HG03159 (cell line): ENCODE results near the gene CDH23.
"Not testable (repeated sequence)": the region's sequence is repeated elsewhere in the genome, so short reads cannot be mapped to it uniquely, and the experiment has no call there.

Experiments
- ATAC-seq: cut with Tn5 transposase; IDR thresholded peaks from one replicate; pipeline ENCODE4 v1.9.1; 2021; ENCODE audit warnings: mild to moderate bottlenecking, moderate library complexity; ENCODE audit not compliant: unreplicated experiment

The CDH23 gene

GRCh38 chr10:71597821-71598498 is 201.2 kb downstream of the CDH23 start:
- ATAC-seq: no peak

- no peak for ATAC-seq
These were observed 201.9 kb downstream of the CDH23 start for GRCh38 chr10:71598621-71599055.

- ATAC-seq: no peak
These were observed 202.8 kb downstream of the CDH23 start for GRCh38 chr10:71599518-71599917.

DNA sequence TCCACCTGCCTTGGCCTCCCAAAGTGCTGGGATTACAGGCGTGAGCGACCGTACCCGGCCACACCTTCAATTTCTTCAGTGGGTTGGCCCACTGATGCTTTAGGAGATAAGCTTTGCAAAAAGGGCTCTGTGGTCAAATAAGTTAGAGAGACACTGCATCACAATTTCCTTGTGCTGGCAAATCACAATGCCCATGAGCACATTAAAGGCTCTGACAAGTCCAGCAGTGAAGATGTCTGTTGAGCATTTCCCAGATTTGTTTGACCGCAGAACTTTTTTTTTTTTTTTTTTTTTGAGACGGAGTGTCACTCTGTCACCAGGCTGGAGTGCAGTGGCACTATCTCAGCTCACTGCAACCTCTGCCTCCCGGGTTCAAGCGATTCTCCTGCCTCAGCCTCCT is 203.5 kb downstream of the CDH23 start:
- not testable (repeated sequence) for ATAC-seq

GRCh38 chr10:71600849-71601248 is 204.1 kb downstream of the CDH23 start:
- no peak for ATAC-seq

GRCh38 chr10:71601273-71601672 is 204.6 kb downstream of the CDH23 start:
- no peak for ATAC-seq

- no peak for ATAC-seq
These were observed 206.4 kb downstream of the CDH23 start for GRCh38 chr10:71603150-71603549.

- ATAC-seq: no peak
These were observed 207.0 kb downstream of the CDH23 start for GRCh38 chr10:71603754-71604153.

DNA sequence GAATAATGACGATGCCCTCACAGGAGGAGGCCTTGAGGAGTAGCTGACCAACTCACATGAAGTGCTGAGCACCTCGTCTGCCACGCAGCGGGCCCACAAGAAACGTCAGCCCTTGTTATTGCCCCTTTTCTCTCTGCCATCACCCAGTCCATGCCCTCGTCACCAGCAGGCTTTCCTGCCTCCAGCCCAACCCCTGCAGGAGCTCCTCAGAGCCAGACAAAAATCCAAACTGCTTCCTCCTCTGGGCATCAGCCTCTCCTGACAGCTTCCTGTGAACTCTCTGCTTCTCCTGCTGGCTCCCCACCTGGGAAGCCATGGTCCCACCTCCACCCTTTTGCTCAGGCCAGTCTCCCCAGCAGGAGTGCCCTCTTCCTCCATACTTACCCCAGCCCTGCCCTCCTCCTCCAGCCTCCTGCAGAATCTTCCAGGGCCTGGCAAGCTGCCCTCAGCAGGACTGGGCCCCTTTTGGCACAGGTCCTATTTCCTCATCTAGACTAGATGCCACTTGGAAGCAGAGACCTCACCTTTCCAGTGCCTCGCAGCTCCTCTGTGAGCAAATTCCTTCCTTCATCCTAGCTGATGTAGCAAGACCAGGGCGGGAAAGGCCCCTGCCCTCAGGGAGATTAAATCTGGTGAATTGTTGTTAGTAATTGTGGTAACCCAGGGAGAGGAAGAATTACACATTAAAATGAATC is 207.8 kb downstream of the CDH23 start:
- ATAC-seq: no peak

GRCh38 chr10:71605263-71605962 is 208.7 kb downstream of the CDH23 start:
- no peak for ATAC-seq

- ATAC-seq: no peak
These were observed 209.7 kb downstream of the CDH23 start for GRCh38 chr10:71606257-71607081.

DNA sequence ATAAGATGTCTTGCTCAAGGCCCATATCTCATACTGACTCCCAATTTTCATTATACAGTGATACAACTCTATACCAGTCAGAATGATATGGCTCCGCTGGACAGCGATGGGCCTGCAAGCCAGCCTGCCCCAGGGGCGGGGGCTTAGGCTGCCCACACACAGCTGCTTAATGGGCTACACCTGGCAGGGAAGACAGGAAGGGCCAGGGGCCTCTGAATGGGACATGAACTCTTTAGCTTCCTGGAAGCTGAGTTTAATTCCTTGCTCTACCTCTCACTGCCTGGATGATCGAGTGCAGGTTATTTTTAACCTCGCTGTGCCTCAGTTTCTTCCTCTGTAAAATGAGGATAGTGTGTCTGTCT is 210.3 kb downstream of the CDH23 start:
- ATAC-seq: no peak

- no peak for ATAC-seq
These were observed 212.4 kb downstream of the CDH23 start for GRCh38 chr10:71608819-71609768.

DNA sequence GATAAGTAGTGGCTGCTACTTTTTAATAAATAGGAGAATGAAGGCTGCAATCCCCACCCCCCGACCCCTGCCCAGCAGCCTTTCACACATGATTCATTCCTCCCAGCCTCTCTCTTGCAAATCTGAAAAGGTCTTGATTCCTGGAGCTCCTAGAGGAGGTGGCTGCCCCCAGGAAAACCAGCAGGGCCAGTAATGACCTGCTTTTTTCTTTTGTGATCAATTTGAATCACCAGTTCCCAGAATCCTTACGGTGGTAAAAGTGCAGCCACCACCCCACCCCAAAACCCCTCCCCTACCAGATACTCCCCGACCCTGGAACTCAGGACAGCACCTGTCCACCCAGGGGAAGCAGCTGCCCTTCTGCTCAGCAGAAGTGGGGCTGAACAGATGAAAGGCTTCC is 213.9 kb downstream of the CDH23 start:
- ATAC-seq: no peak

DNA sequence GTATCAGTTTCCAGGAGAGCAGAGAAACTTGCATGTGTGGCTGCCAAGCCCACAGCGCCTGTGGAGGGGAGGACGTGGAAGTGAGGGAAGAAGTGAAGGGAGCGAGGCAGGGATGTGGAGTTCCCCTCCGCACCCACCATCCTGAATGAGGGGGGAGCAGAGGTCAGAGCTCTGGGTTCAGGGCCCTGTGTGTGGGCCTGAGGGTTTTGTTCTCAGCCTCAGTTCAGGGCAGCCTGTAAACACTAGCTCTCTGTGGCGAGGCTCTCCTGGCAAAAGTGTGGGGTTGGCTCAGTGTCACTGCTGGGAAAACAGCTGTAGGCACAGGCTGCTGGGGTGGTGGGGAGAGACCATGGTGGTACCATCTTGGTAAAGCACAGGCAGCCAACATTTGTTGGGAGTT is 214.4 kb downstream of the CDH23 start:
- no peak for ATAC-seq

DNA sequence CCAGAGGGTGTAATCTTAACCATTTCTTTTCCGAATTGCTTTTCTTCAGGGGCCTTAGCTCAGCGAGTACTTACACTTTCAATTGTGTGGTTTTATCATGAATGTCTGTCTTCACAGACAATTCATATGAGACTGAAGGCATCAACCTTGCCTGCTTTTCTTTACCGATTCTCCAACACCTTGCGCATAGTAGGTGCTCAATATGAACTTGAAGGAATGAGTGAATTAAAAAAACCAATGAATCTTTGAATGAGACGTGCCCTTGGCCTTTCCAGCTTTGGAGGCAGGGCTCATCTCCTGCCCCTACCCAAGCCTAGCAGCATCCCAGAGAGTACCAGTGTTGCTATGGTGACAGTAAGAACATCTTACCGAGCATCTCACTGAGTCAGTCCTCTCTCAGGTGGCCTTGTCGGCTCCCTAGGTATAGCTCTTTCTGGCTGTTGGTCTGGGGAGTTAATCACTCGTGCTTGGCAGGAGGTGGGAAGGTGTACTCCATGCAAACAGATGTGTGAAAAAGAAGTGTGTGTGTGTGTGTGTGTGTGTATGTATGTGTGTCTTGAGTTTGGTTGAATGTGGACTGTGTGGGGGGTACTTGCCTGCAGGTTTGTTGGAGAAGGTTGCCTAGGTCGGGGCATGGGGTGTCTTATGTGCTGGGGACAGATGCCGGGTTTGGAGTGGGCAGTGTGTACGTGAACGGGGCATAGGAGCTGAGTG is 215.1 kb downstream of the CDH23 start:
- ATAC-seq: no peak

DNA sequence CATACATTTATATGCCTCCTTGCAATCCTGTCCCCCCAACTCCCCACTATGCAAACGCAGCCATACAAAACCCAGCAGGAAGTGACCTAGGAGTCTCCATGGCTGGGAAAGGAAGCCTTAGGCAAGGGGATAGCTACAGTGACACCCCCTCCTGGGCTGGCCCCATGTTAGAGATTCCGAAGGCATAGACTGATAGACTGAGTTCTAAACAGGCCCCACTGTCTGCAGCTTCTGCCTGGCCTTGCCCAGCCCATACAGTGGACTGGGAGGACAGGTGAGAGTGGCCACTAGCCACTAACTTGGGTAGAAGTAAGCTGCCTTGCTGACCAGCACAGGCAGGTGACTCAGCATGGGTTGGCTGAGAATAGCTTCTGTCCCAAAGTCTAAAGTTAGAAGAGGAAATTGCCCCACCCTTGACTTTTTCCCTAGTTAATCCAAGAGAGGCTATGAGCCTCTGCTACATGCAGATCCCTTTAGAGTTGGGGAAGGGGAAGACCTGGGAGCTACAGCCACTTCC is 216.6 kb downstream of the CDH23 start:
- ATAC-seq: no peak

DNA sequence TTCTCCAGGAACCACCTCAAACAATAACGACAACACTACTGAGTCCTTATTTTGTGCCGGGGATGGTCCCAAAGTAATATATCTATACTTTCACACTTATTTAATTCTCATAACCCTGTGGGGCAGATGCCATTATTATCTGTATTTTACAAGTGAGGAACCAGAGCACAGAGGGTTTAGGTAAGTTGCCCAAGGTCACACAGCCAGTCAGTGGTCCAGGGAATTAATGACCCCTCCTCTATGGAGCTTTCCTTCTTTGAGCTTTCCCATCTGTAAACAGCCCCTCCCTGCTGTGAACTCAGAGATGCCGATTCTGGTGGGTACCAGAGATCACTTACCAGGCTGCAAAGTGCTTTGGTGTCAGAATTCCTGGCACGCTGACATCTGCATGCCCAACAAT is 217.2 kb downstream of the CDH23 start:
- no peak for ATAC-seq

- ATAC-seq: no peak
These were observed 218.2 kb downstream of the CDH23 start for GRCh38 chr10:71614946-71615345.
